HepG2 (cell line): Measurements from ENCODE around the gene DSN1. TPM values are rescaled to one million over a fixed set of nuclear protein-coding genes. Genes with fewer than 3 reads are reported as not detected.
A peak's percentile ranks its signal among the peaks of the same experiment; 100 is the strongest.

Experiments used
- ATF7-NPFF ChIP-seq: sonication (generic); formaldehyde crosslinking; IDR thresholded peaks from 2 replicates; pipeline ENCODE4 v1.8.1; 2023; ENCODE audit warnings: mild to moderate bottlenecking, low read depth, missing genetic modification reagents, moderate library complexity
- CHD2 ChIP-seq: IDR thresholded peaks from 2 replicates; pipeline ENCODE4 v1.6.1; 2011; ENCODE audit warnings: low read depth, low read length, improper control_type of control experiment
- FOXC1 ChIP-seq: sonication (generic); formaldehyde crosslinking; IDR thresholded peaks from 2 replicates; pipeline ENCODE4 v1.8.0; 2022; ENCODE audit warnings: mild to moderate bottlenecking, missing genetic modification reagents, borderline replicate concordance
- HNRNPL ChIP-seq: fragments of 200-400 bp; formaldehyde crosslinking; IDR thresholded peaks from 2 replicates; pipeline ENCODE4 v1.6.1; 2017; ENCODE audit warnings: mild to moderate bottlenecking, low read depth, low read length
- NCOR1 ChIP-seq: fragments of 200-600 bp; sonication (generic); IDR thresholded peaks from 2 replicates; pipeline ENCODE4 v1.7.0; 2017; ENCODE audit warnings: antibody characterized with exemption, low read length, borderline replicate concordance
- NR2F1 ChIP-seq, 2 experiments: fragments of 450-650 bp in 1 of 2; formaldehyde crosslinking in 1 of 2; IDR thresholded peaks; 2 replicates each; pipeline versions ENCODE4 v1.5.0 to v1.6.1; 2016 to 2020; ENCODE audit warnings: mild to moderate bottlenecking in 1 of 2, missing compliant biosample characterization in 1 of 2, missing genetic modification reagents in 1 of 2, moderate library complexity in 1 of 2
- RBM22 ChIP-seq: fragments of 200-400 bp; formaldehyde crosslinking; optimal IDR thresholded peaks from 2 replicates; pipeline ENCODE3; 2017; ENCODE audit warnings: mild to moderate bottlenecking, low read length, moderate library complexity
- RFXAP ChIP-seq: sonication (generic); formaldehyde crosslinking; IDR thresholded peaks from 2 replicates; pipeline ENCODE4 v1.4.0; 2020; ENCODE audit warnings: missing genetic modification reagents, borderline replicate concordance
- SP2 ChIP-seq: sonication (generic); formaldehyde crosslinking; IDR thresholded peaks from 2 replicates; pipeline ENCODE4 v1.5.1; 2020; ENCODE audit warnings: mild to moderate bottlenecking, missing genetic modification reagents
- ZFP36L1 ChIP-seq: sonication (generic); formaldehyde crosslinking; IDR thresholded peaks from 2 replicates; pipeline ENCODE4 v1.8.0; 2022; ENCODE audit warnings: mild to moderate bottlenecking, missing genetic modification reagents, moderate library complexity
- ZNF557 ChIP-seq: sonication (generic); formaldehyde crosslinking; IDR thresholded peaks from 2 replicates; pipeline ENCODE4 v1.4.0; 2020; ENCODE audit warnings: missing genetic modification reagents
- ZNF605 ChIP-seq: sonication (generic); formaldehyde crosslinking; IDR thresholded peaks from 2 replicates; pipeline ENCODE4 v1.8.0; 2022; ENCODE audit warnings: mild to moderate bottlenecking, missing genetic modification reagents
- ZNF616 ChIP-seq: sonication (generic); formaldehyde crosslinking; IDR thresholded peaks from 2 replicates; pipeline ENCODE4 v1.5.0; 2020; ENCODE audit warnings: low read depth, mild to moderate bottlenecking, missing genetic modification reagents
- ZNF629 ChIP-seq: sonication (generic); formaldehyde crosslinking; conservative IDR thresholded peaks from 2 replicates; pipeline ENCODE4 v1.5.0; 2020; ENCODE audit warnings: missing genetic modification reagents
- ZNF780A ChIP-seq: sonication (generic); formaldehyde crosslinking; IDR thresholded peaks from 2 replicates; pipeline ENCODE4 v1.8.0; 2022; ENCODE audit warnings: mild to moderate bottlenecking, missing genetic modification reagents, moderate library complexity
- ZSCAN30 ChIP-seq: sonication (generic); formaldehyde crosslinking; IDR thresholded peaks from 2 replicates; pipeline ENCODE4 v1.5.0; 2020; ENCODE audit warnings: mild to moderate bottlenecking, missing genetic modification reagents
- polyA plus RNA-seq, 8 experiments: library from polyadenylated mRNA; depleted of rRNA in 3 of 8; stranded (reverse) in 7 of 8; unstranded in 1 of 8; fragments of >200 nt; fragmentation: Illumina TruSeq in 4 of 8; extraction: Trizol in 4 of 8; gene quantifications; 2 replicates each; pipeline versions ENCODE4 v1.2.1 to v1.2.3, GENCODE V29; 2011 to 2016; ENCODE audit warnings: low read depth in 4 of 8, missing spikeins in 1 of 8, mixed read lengths in 1 of 8; ENCODE audit not compliant: insufficient read depth in 1 of 8
- total RNA-seq, 5 experiments: library from RNA; depleted of rRNA; stranded (reverse); fragments of >200 nt; fragmentation: Illumina TruSeq; extraction: Trizol; gene quantifications; 2 replicates each; pipeline ENCODE4 v1.2.3, GENCODE V29; 2016; ENCODE audit warnings: low read depth in 1 of 5
- TF ChIP-seq, protein P1 (sequence below): sonication (generic); formaldehyde crosslinking; IDR thresholded peaks from 2 replicates; pipeline ENCODE4 v1.4.0; 2020; ENCODE audit warnings: missing genetic modification reagents
- TF ChIP-seq, protein P2 (sequence below): sonication (generic); formaldehyde crosslinking; IDR thresholded peaks from 2 replicates; pipeline ENCODE4 v1.4.0; 2020; ENCODE audit warnings: mild to moderate bottlenecking, missing genetic modification reagents
- TF ChIP-seq, protein P3 (sequence below): sonication (generic); formaldehyde crosslinking; conservative IDR thresholded peaks from 2 replicates; pipeline ENCODE4 v1.8.0; 2022; ENCODE audit warnings: mild to moderate bottlenecking, moderate library complexity, missing genetic modification reagents

DSN1 gene
- total and polyA plus RNA-seq, 2 of the 13 experiments (the other 11 are each of a cell fraction or from before 2014, with no cell fraction given): 18.7 to 53.7 TPM

DNA sequence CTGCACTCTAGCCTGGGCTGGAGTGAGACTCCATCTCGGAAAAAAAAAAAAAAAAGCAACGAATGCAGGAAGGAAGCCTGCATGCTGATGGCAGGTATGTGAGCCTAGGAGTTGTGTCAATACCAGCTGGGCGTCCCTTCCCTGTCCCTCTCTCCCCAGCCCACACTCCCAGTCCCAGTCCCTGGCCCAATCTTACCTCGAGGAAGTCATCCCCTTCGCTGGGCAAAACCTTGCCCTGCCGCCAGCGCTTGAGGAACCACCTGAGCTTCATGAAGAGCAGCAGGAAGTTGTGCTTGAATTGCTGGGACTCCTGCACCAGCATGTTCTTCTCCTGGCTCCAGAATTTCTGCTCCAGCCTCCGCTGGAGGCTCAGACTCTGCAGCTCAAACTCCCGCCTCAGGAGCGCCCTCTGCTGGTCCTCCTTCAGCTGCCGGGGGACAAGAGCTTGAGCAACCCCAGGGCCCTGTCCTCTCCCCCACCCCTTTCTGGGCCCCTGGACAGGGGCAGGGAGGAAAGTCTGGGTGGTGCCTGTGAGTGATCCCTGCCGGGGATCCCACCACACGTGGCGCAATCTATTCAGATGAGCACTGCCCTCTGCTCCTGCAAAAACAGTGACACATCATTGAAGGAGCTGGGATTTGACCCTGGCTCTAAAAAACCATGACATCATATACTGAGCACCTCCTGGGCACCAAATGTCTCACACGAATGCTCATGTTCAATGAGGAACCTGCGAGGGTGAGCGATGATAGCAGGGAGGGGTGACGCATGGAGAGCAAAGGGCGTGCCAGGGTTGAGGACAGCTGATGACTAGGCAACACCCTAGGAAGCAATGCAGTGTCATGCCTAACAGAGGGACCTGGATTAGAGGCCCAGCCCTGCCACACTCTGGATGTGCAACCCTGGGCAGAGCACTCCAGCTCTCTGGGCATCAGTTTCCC is 35.0 kb upstream of the DSN1 start (continued):
- TF ChIP-seq, protein P1, sequence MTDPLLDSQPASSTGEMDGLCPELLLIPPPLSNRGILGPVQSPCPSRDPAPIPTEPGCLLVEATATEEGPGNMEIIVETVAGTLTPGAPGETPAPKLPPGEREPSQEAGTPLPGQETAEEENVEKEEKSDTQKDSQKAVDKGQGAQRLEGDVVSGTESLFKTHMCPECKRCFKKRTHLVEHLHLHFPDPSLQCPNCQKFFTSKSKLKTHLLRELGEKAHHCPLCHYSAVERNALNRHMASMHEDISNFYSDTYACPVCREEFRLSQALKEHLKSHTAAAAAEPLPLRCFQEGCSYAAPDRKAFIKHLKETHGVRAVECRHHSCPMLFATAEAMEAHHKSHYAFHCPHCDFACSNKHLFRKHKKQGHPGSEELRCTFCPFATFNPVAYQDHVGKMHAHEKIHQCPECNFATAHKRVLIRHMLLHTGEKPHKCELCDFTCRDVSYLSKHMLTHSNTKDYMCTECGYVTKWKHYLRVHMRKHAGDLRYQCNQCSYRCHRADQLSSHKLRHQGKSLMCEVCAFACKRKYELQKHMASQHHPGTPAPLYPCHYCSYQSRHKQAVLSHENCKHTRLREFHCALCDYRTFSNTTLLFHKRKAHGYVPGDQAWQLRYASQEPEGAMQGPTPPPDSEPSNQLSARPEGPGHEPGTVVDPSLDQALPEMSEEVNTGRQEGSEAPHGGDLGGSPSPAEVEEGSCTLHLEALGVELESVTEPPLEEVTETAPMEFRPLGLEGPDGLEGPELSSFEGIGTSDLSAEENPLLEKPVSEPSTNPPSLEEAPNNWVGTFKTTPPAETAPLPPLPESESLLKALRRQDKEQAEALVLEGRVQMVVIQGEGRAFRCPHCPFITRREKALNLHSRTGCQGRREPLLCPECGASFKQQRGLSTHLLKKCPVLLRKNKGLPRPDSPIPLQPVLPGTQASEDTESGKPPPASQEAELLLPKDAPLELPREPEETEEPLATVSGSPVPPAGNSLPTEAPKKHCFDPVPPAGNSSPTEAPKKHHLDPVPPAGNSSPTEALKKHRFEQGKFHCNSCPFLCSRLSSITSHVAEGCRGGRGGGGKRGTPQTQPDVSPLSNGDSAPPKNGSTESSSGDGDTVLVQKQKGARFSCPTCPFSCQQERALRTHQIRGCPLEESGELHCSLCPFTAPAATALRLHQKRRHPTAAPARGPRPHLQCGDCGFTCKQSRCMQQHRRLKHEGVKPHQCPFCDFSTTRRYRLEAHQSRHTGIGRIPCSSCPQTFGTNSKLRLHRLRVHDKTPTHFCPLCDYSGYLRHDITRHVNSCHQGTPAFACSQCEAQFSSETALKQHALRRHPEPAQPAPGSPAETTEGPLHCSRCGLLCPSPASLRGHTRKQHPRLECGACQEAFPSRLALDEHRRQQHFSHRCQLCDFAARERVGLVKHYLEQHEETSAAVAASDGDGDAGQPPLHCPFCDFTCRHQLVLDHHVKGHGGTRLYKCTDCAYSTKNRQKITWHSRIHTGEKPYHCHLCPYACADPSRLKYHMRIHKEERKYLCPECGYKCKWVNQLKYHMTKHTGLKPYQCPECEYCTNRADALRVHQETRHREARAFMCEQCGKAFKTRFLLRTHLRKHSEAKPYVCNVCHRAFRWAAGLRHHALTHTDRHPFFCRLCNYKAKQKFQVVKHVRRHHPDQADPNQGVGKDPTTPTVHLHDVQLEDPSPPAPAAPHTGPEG (CRISPR knock-in tag): no peak
- TF ChIP-seq ZNF616 (CRISPR knock-in tag) (no peak), HNRNPL (0 out of 2 replicates have a peak, but pooled peaks have one; percentile 53), ZNF629 (CRISPR knock-in tag) (no peak), SP2 (CRISPR knock-in tag) (no peak), NR2F1 (CRISPR knock-in tag; IDR thresholded peaks at IDR 0.05) (peak in 1 of 2 experiments; percentile 35; a peak in 1 of 4 replicates), FOXC1 (peak; percentile 72; the same call in 1 of the 2 replicates), ZFP36L1 (no peak), RBM22 (no peak), RFXAP (CRISPR knock-in tag) (no peak), ZNF780A (CRISPR knock-in tag) (no peak), ZNF605 (CRISPR knock-in tag) (0 out of 2 replicates have a peak, but pooled peaks have one; percentile 52), ZSCAN30 (CRISPR knock-in tag) (no peak), ATF7-NPFF (no peak), CHD2 (peak; percentile 18; the same call in 1 of the 2 replicates), ZNF557 (no peak), NCOR1 (no peak)
- TF ChIP-seq, protein P2, sequence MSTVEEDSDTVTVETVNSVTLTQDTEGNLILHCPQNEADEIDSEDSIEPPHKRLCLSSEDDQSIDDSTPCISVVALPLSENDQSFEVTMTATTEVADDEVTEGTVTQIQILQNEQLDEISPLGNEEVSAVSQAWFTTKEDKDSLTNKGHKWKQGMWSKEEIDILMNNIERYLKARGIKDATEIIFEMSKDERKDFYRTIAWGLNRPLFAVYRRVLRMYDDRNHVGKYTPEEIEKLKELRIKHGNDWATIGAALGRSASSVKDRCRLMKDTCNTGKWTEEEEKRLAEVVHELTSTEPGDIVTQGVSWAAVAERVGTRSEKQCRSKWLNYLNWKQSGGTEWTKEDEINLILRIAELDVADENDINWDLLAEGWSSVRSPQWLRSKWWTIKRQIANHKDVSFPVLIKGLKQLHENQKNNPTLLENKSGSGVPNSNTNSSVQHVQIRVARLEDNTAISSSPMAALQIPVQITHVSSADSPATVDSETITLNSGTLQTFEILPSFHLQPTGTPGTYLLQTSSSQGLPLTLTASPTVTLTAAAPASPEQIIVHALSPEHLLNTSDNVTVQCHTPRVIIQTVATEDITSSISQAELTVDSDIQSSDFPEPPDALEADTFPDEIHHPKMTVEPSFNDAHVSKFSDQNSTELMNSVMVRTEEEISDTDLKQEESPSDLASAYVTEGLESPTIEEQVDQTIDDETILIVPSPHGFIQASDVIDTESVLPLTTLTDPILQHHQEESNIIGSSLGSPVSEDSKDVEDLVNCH (CRISPR knock-in tag): no peak
- TF ChIP-seq, protein P3, sequence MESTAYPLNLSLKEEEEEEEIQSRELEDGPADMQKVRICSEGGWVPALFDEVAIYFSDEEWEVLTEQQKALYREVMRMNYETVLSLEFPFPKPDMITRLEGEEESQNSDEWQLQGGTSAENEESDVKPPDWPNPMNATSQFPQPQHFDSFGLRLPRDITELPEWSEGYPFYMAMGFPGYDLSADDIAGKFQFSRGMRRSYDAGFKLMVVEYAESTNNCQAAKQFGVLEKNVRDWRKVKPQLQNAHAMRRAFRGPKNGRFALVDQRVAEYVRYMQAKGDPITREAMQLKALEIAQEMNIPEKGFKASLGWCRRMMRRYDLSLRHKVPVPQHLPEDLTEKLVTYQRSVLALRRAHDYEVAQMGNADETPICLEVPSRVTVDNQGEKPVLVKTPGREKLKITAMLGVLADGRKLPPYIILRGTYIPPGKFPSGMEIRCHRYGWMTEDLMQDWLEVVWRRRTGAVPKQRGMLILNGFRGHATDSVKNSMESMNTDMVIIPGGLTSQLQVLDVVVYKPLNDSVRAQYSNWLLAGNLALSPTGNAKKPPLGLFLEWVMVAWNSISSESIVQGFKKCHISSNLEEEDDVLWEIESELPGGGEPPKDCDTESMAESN (CRISPR knock-in tag): no peak
